Measurements from ENCODE around the gene NXF1.

Gene NXF1

GRCh38 chr11:62805076-62805892, at the start of gene NXF1:
Gene NXF1 (minus strand): TSS chr11:62805440. CDS start chr11:62805356, 84 bp downstream.
- peak; percentile 100 for DNase-seq (ENCODE audit: low spot score)
- in situ Hi-C loops (cut with MboI; ENCODE audit: low sequenced_read_pairs, unreplicated experiment) = no loop called here
- no peak for TF ChIP-seq CTCF (IDR thresholded peaks at IDR 0.05; ENCODE audit: borderline replicate concordance, control extremely low read depth, extremely low read depth, insufficient read depth, missing control alignments)

- no peak for TF ChIP-seq CTCF (IDR thresholded peaks at IDR 0.05; ENCODE audit: borderline replicate concordance, control extremely low read depth, extremely low read depth, insufficient read depth, missing control alignments)
- in situ Hi-C loops (cut with MboI; ENCODE audit: low sequenced_read_pairs, unreplicated experiment) = loop anchor here (25.0 kb wide), 1 partner anchor 467 kb away; no protein-coding TSS in a partner anchor
- DNase-seq (ENCODE audit: low spot score) = no peak
Measured at GRCh38 chr11:62854013-62854824, 49.0 kb upstream of the NXF1 start.

- in situ Hi-C loops (cut with MboI; ENCODE audit: low sequenced_read_pairs, unreplicated experiment) = loop anchor here (25.0 kb wide), 1 partner anchor 466 kb away; no protein-coding TSS in a partner anchor
- TF ChIP-seq CTCF (IDR thresholded peaks at IDR 0.05; ENCODE audit: borderline replicate concordance, control extremely low read depth, extremely low read depth, insufficient read depth, missing control alignments) = no peak
- DNase-seq (ENCODE audit: low spot score) = no peak
Measured at GRCh38 chr11:62853279-62853965, 48.2 kb upstream of the NXF1 start.

- in situ Hi-C loops (cut with MboI; ENCODE audit: low sequenced_read_pairs, unreplicated experiment) = loop anchor here (25.0 kb wide), 1 partner anchor 465 kb away; no protein-coding TSS in a partner anchor
- DNase-seq (ENCODE audit: low spot score) = no peak
- no peak for TF ChIP-seq CTCF (IDR thresholded peaks at IDR 0.05; ENCODE audit: borderline replicate concordance, control extremely low read depth, extremely low read depth, insufficient read depth, missing control alignments)
Measured at GRCh38 chr11:62852523-62853188, 47.4 kb upstream of the NXF1 start.

- no peak for TF ChIP-seq CTCF (IDR thresholded peaks at IDR 0.05; ENCODE audit: borderline replicate concordance, control extremely low read depth, extremely low read depth, insufficient read depth, missing control alignments)
- in situ Hi-C loops (cut with MboI; ENCODE audit: low sequenced_read_pairs, unreplicated experiment) = loop anchor here (25.0 kb wide), 1 partner anchor 465 kb away; no protein-coding TSS in a partner anchor
- no peak for DNase-seq (ENCODE audit: low spot score)
Measured at GRCh38 chr11:62851807-62852522, 46.7 kb upstream of the NXF1 start.

Data from GM13976 (cell line).